Esophagus squamous epithelium (tissue), 4 donors: ENCODE measurements around the gene C1QTNF8.

Experiments
- POLR2A ChIP-seq, 4 donors: fragments of 450-650 bp; IDR thresholded peaks; one replicate each; pipeline ENCODE4 v1.6.1; 2017; ENCODE audit warnings: antibody characterized with exemption in 4 of 4, mild to moderate bottlenecking in 4 of 4, moderate library complexity in 3 of 4
- TF ChIP-seq, protein P1 (sequence below), 6 experiments: fragments of 450-650 bp in 4 of 6; fragments of 200-600 bp in 2 of 6; sonication (generic) in 2 of 6; IDR thresholded peaks; one replicate each; pipeline ENCODE4 v1.5.1; 2016 to 2019; ENCODE audit warnings: antibody characterized with exemption in 6 of 6, mild to moderate bottlenecking in 4 of 6, moderate library complexity in 4 of 6

DNA sequence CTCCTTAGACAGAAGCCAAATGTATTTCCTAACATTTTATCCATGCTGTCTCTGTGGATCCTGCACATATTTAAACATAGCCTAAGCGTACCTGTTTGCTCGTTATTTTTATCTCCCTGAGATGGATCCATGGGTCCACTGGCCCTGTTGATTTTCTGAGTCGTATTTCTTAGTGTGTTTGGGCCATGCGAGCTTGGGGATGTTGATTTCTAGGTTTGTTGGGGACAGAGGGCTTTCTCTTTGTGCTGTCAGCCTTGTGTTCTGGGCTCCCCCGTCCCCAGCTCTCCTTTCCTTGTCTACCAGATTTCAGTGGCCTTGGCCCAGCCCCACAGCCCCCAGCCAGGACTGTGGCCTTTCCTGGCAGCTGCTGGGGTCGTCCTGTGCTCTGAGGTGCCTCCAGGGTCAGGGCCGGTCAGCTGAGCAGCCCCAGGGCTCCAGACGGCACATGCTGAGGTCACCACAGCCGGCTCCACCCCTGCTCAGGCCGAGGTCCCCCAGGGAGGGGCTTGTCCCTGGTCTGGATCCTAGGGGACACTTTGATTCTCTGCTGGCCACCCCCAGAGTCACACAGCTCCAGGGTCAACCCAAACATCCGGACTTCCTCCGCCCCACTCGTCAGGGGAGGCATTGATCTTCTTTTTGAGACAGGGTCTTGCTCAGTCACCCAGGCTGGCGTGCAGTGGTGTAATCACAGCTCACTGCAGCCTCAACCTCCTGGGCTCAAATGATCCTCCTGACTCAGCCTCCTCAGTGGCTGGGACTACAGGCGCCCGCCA is 19.1 kb downstream of the C1QTNF8 start:
- TF ChIP-seq POLR2A (IDR thresholded peaks at IDR 0.05): no peak
- TF ChIP-seq, protein P1, sequence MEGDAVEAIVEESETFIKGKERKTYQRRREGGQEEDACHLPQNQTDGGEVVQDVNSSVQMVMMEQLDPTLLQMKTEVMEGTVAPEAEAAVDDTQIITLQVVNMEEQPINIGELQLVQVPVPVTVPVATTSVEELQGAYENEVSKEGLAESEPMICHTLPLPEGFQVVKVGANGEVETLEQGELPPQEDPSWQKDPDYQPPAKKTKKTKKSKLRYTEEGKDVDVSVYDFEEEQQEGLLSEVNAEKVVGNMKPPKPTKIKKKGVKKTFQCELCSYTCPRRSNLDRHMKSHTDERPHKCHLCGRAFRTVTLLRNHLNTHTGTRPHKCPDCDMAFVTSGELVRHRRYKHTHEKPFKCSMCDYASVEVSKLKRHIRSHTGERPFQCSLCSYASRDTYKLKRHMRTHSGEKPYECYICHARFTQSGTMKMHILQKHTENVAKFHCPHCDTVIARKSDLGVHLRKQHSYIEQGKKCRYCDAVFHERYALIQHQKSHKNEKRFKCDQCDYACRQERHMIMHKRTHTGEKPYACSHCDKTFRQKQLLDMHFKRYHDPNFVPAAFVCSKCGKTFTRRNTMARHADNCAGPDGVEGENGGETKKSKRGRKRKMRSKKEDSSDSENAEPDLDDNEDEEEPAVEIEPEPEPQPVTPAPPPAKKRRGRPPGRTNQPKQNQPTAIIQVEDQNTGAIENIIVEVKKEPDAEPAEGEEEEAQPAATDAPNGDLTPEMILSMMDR (IDR thresholded peaks at IDR 0.05): no peak
